Endothelial cell of umbilical vein (primary cell): ENCODE measurements around the gene HIVEP3. TPM values are rescaled to one million over a fixed set of nuclear protein-coding genes. Genes with fewer than 3 reads are reported as not detected.

ENCODE experiments used
- BruUV-seq: library from RNA; stranded (reverse); fragments of 400-500 nt; replicated peaks from 2 replicates; lab custom pipeline; 2021; lab: Mats Ljungman, UMichigan
- CTCF ChIA-PET: fragments of 300-600, 350-600 bp; sonication (Branson Sonifier 250); formaldehyde crosslinking; loops from one replicate; lab custom pipeline; 2021; ENCODE audit warnings: antibody characterized with exemption, inconsistent platforms; lab: Charles Lee
- POLR2A ChIA-PET: fragments of 300-600, 350-600 bp; sonication (Branson Sonifier 250); formaldehyde crosslinking; loops from one replicate; lab custom pipeline; 2021; ENCODE audit warnings: antibody characterized with exemption, inconsistent platforms; lab: Charles Lee
- DNase-seq: peaks from one replicate; pipeline ENCODE4 v3.0.0-alpha.2; 2011; ENCODE audit warnings: low read depth, low spot score
- FAIRE-seq: peaks from 2 replicates; lab custom pipeline; 2011; peaks lifted over from hg19 to GRCh38; lab: Jason Lieb, UNC
- H2AFZ ChIP-seq: 2 replicates; pipeline ENCODE4 v1.6.0; 2012; ENCODE audit warnings: low read depth, low read length, control low read depth, inconsistent platforms
- H3K27ac ChIP-seq: 2 replicates; pipeline ENCODE4 v1.5.1; 2011; ENCODE audit warnings: low read depth, mild to moderate bottlenecking, control low read depth, low read length, moderate library complexity; ENCODE audit not compliant: insufficient read depth
- H3K27me3 ChIP-seq, 2 experiments: 2 replicates each; pipeline versions ENCODE4 v1.6.0 to v1.6.1; 2011; ENCODE audit warnings: low read length in 2 of 2, mixed read lengths in 1 of 2; ENCODE audit not compliant: control insufficient read depth in 2 of 2, insufficient read depth in 2 of 2
- H3K36me3 ChIP-seq, 2 experiments: 2 replicates in 1 of 2; 3 replicates in 1 of 2; pipeline ENCODE4 v1.5.1; 2011; ENCODE audit warnings: low read length in 2 of 2, mild to moderate bottlenecking in 1 of 2, moderate library complexity in 1 of 2; ENCODE audit not compliant: control insufficient read depth in 2 of 2, insufficient read depth in 2 of 2; ENCODE audit errors: extremely low read depth in 1 of 2
- H3K4me1 ChIP-seq: 3 replicates; pipeline ENCODE4 v1.5.1; 2011; ENCODE audit warnings: mild to moderate bottlenecking, low read length; ENCODE audit not compliant: control insufficient read depth, insufficient read depth; ENCODE audit errors: extremely low read depth
- H3K4me2 ChIP-seq: 2 replicates; pipeline ENCODE4 v1.6.1; 2011; ENCODE audit warnings: low read length, control low read depth, mixed read lengths; ENCODE audit not compliant: insufficient read depth
- H3K4me3 ChIP-seq, 3 experiments: fragments of 200-600 bp in 1 of 3; sonication (generic), shearing (Covaris generic) in 1 of 3; replicated peaks in 1 of 3; 2 replicates each; pipeline ENCODE4 v1.5.1; 2011 to 2016; ENCODE audit warnings: control low read depth in 3 of 3, low read length in 3 of 3, mild to moderate bottlenecking in 2 of 3, inconsistent platforms in 1 of 3, low read depth in 1 of 3, moderate library complexity in 1 of 3; ENCODE audit not compliant: insufficient read depth in 1 of 3
- H3K79me2 ChIP-seq: 2 replicates; pipeline ENCODE4 v1.6.0; 2012; ENCODE audit warnings: low read length, inconsistent platforms; ENCODE audit not compliant: control insufficient read depth, insufficient read depth
- H3K9ac ChIP-seq: replicated peaks from 2 replicates; pipeline ENCODE3; 2011; ENCODE audit warnings: low read length, control low read depth; ENCODE audit not compliant: insufficient read depth; ENCODE audit errors: extremely low read depth
- H3K9me1 ChIP-seq: replicated peaks from 3 replicates; pipeline ENCODE4 v1.6.0; 2011; ENCODE audit warnings: mild to moderate bottlenecking, low read length; ENCODE audit not compliant: control insufficient read depth, insufficient read depth; ENCODE audit errors: extremely low read depth
- H3K9me3 ChIP-seq: replicated peaks from 2 replicates; pipeline ENCODE4 v1.5.1; 2012; ENCODE audit warnings: low read length, inconsistent platforms; ENCODE audit not compliant: control insufficient read depth, insufficient read depth
- H4K20me1 ChIP-seq: replicated peaks from 2 replicates; pipeline ENCODE3; 2011; ENCODE audit warnings: mild to moderate bottlenecking, low read length; ENCODE audit not compliant: control insufficient read depth, insufficient read depth; ENCODE audit errors: extremely low read depth
- EZH2 ChIP-seq: IDR thresholded peaks from 2 replicates; pipeline ENCODE4 v1.6.1; 2012; ENCODE audit warnings: borderline replicate concordance, low read depth, mild to moderate bottlenecking, moderate library complexity, low read length, inconsistent platforms; ENCODE audit not compliant: severe bottlenecking
- FOS ChIP-seq: IDR thresholded peaks from 2 replicates; pipeline ENCODE4 v1.6.1; 2011; ENCODE audit warnings: mild to moderate bottlenecking, low read length, moderate library complexity, borderline replicate concordance; ENCODE audit not compliant: insufficient read depth
- GATA2 ChIP-seq: IDR thresholded peaks from 2 replicates; pipeline ENCODE4 v1.7.0; 2011; ENCODE audit warnings: low read depth, mild to moderate bottlenecking, moderate library complexity, mixed read lengths, low read length; ENCODE audit not compliant: insufficient read length, insufficient read depth
- JUN ChIP-seq: IDR thresholded peaks from 2 replicates; pipeline ENCODE4 v1.6.1; 2011; ENCODE audit warnings: borderline replicate concordance, low read depth; ENCODE audit not compliant: insufficient read length, insufficient read depth
- MAX ChIP-seq: IDR thresholded peaks from 2 replicates; pipeline ENCODE4 v1.6.1; 2011; ENCODE audit not compliant: insufficient read depth, insufficient read length
- MYC ChIP-seq: IDR thresholded peaks from one replicate; pipeline ENCODE4 v1.6.1; 2011; ENCODE audit warnings: mild to moderate bottlenecking, low read depth, low read length
- POLR2A ChIP-seq: IDR thresholded peaks from 2 replicates; pipeline ENCODE4 v1.6.1; 2012; ENCODE audit warnings: low read depth, mild to moderate bottlenecking, control low read depth, low read length
- POLR2AphosphoS5 ChIP-seq: IDR thresholded peaks from 2 replicates; pipeline ENCODE4 v1.6.1; 2012; ENCODE audit warnings: low read depth, mild to moderate bottlenecking, control low read depth, low read length, moderate library complexity; ENCODE audit not compliant: insufficient read depth
- dilution Hi-C: fragments of 300-500 bp; cut with MboI; formaldehyde crosslinking; loops from one replicate; pipeline ENCODE4 v1.15.0; 2019; ENCODE audit warnings: low sequenced_read_pairs; ENCODE audit not compliant: extremely low pct_ligation_motif_present
- intact Hi-C: fragments of 100-400 bp; cut with micrococcal nuclease; formaldehyde crosslinking; loops from one replicate; pipeline ENCODE4 v1.10.0; 2022
- polyA plus RNA-seq, 4 experiments: library from polyadenylated mRNA; depleted of rRNA in 3 of 4; stranded (reverse) in 3 of 4; unstranded in 1 of 4; fragments of >200 nt; gene quantifications; 2 replicates each; pipeline versions ENCODE4 v1.2.1 to v1.2.3, GENCODE V29; 2011 to 2012; ENCODE audit warnings: missing spikeins in 1 of 4
- total RNA-seq: library from RNA; stranded (reverse); gene quantifications from 2 replicates; pipeline ENCODE4 v1.2.3, GENCODE V29; 2021
- TF ChIP-seq, protein P1 (sequence below), 2 donors: IDR thresholded peaks; 1 replicate in 1 of 2; 2 replicates in 1 of 2; pipeline ENCODE4 v1.5.1; 2011; ENCODE audit warnings: low read length in 2 of 2, mild to moderate bottlenecking in 2 of 2, moderate library complexity in 2 of 2, control low read depth in 1 of 2, inconsistent platforms in 1 of 2, low read depth in 1 of 2; ENCODE audit not compliant: insufficient read depth in 1 of 2; ENCODE audit errors: extremely low read depth in 1 of 2

The HIVEP3 gene
- total and polyA plus RNA-seq, 2 donors (not counting 3 experiments of a cell fraction or from before 2014, with no cell fraction given), result 3.4 to 4.0 TPM

DNA sequence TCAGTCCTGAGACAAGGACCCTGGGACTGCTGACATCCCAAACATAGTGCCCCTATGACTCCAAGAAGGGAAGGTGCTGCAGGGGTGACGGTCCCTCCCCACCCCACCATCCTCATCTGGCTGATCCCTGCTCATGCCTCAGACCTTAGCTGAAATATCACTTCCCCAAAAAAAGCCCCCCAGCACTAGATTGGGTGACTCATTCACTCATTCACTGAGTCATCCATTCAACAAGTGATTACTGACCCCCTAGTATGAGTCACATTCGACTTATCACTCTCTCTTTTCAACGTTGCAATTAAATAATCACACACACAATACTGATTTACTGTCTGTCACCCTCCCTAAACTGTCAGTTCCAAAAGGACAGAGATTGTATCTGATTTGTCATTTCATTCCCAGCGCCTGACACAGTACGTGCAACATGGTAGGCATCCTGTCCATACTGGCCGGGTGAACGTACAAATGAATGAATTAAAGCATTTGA lies 48.6 kb downstream of the HIVEP3 start:
- ChIA-PET CTCF (interaction anchor here (0.6 to 1.0 kb wide), 3 partner anchors 29 to 129 kb away, joined by 3 to 4 read pairs (median 3); no protein-coding TSS in a partner anchor), POLR2A (no interaction called here)
- DNase-seq (peak; percentile 77), FAIRE-seq (peak; percentile 95)
- Histone ChIP-seq H3K9ac (no peak overlapping the region), H3K4me3 (no peak overlapping the region), H3K4me1 (peaks cover 19% of the 10 kb centered on the region), H3K27me3 (no peaks in the 10 kb centered on the region), H3K9me1 (no peaks in the 10 kb centered on the region), H3K27ac (peak overlapping the region; percentile 26), H3K9me3 (no peaks in the 10 kb centered on the region), H2AFZ (no peak overlapping the region), H3K79me2 (no peaks in the 10 kb centered on the region), H3K4me2 (peak overlapping the region; percentile 68), H4K20me1 (no peaks in the 10 kb centered on the region), H3K36me3 (no peaks in the 10 kb centered on the region)
- dilution Hi-C loops, result no loop called here
- intact Hi-C loops, result loop anchor here (1.0 kb wide), 2 partner anchors 32 to 296 kb away; no protein-coding TSS in a partner anchor
- BruUV-seq, result no TSS peak
- TF ChIP-seq JUN (peak; percentile 99), MAX (no peak), POLR2A (no peak), MYC (no peak), GATA2 (peak; percentile 91), FOS (peak; percentile 100), EZH2 (no peak), POLR2AphosphoS5 (peak; percentile 78)
- TF ChIP-seq, protein P1, sequence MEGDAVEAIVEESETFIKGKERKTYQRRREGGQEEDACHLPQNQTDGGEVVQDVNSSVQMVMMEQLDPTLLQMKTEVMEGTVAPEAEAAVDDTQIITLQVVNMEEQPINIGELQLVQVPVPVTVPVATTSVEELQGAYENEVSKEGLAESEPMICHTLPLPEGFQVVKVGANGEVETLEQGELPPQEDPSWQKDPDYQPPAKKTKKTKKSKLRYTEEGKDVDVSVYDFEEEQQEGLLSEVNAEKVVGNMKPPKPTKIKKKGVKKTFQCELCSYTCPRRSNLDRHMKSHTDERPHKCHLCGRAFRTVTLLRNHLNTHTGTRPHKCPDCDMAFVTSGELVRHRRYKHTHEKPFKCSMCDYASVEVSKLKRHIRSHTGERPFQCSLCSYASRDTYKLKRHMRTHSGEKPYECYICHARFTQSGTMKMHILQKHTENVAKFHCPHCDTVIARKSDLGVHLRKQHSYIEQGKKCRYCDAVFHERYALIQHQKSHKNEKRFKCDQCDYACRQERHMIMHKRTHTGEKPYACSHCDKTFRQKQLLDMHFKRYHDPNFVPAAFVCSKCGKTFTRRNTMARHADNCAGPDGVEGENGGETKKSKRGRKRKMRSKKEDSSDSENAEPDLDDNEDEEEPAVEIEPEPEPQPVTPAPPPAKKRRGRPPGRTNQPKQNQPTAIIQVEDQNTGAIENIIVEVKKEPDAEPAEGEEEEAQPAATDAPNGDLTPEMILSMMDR (IDR thresholded peaks at IDR 0.05; ENCODE audit: extremely low read depth in 1 of 2, insufficient read depth in 1 of 2, low read depth in 1 of 2, low read length in 2 of 2), result no peak
